Astrocyte of the hippocampus (primary cell): ENCODE results near the gene KIF3B.
A peak's percentile ranks its signal among the peaks of the same experiment; 100 is the strongest.
"Not testable (repeated sequence)": the region's sequence is repeated elsewhere in the genome, so short reads cannot be mapped to it uniquely, and the experiment has no call there.

ENCODE experiments used
- DNase-seq: peaks from one replicate; pipeline ENCODE4 v3.0.0; 2011; ENCODE audit warnings: low read depth, low spot score

Gene KIF3B

GRCh38 chr20:32329817-32330554 is 52.5 kb downstream of the KIF3B start:
- DNase-seq: no peak

- no peak for DNase-seq
Measured at GRCh38 chr20:32330555-32330897, 53.1 kb downstream of the KIF3B start.

GRCh38 chr20:32332614-32333013 is 55.2 kb downstream of the KIF3B start:
- peak; percentile 64 for DNase-seq

- no peak for DNase-seq
Measured at GRCh38 chr20:32333181-32333987, 55.9 kb downstream of the KIF3B start.

- DNase-seq: no peak
Measured at GRCh38 chr20:32333988-32334885, 56.8 kb downstream of the KIF3B start.

- DNase-seq: peak; percentile 49
Measured at GRCh38 chr20:32336918-32337347, 59.5 kb downstream of the KIF3B start.

GRCh38 chr20:32337937-32338661 is 60.6 kb downstream of the KIF3B start:
- no peak for DNase-seq

- no peak for DNase-seq
Measured at GRCh38 chr20:32338665-32339064, 61.2 kb downstream of the KIF3B start.

- DNase-seq: peak; percentile 31
Measured at GRCh38 chr20:32339116-32339515, 61.7 kb downstream of the KIF3B start.

GRCh38 chr20:32341053-32341452 is 63.6 kb downstream of the KIF3B start:
- DNase-seq: not testable (repeated sequence)

- DNase-seq: peak; percentile 52
Measured at GRCh38 chr20:32343439-32343838, 66.0 kb downstream of the KIF3B start.

- DNase-seq: no peak
Measured at GRCh38 chr20:32344835-32345506, 67.5 kb downstream of the KIF3B start.

- DNase-seq: no peak
Measured at GRCh38 chr20:32348207-32348606, 70.8 kb downstream of the KIF3B start.

GRCh38 chr20:32350421-32350820 is 73.0 kb downstream of the KIF3B start:
- DNase-seq: no peak

- DNase-seq: no peak
Measured at GRCh38 chr20:32352121-32352720, 74.8 kb downstream of the KIF3B start.

- DNase-seq: no peak
Measured at GRCh38 chr20:32353848-32354496, 76.5 kb downstream of the KIF3B start.

- DNase-seq: peak; percentile 53
Measured at GRCh38 chr20:32354592-32355416, 77.4 kb downstream of the KIF3B start.

GRCh38 chr20:32355417-32355841 is 78.0 kb downstream of the KIF3B start:
- no peak for DNase-seq
